Spinal cord (tissue), 10 donors: Measurements from ENCODE around the gene NMNAT2. TPM values are rescaled to one million over a fixed set of nuclear protein-coding genes. Genes with fewer than 3 reads are reported as not detected.
"Not testable (repeated sequence)": the region's sequence is repeated elsewhere in the genome, so short reads cannot be mapped to it uniquely, and the experiment has no call there.

ENCODE experiments used
- DNase-seq, 6 donors: peaks; one replicate each; pipeline versions ENCODE4 v3.0.0 to v3.0.0-alpha.2; 2013 to 2015; ENCODE audit warnings: low spot score in 6 of 6, low read depth in 4 of 6
- H3K27ac ChIP-seq: one replicate; pipeline ENCODE4 v1.5.1; 2013; ENCODE audit warnings: low read depth, low read length, control low read depth
- H3K27me3 ChIP-seq: one replicate; pipeline ENCODE4 v1.6.1; 2013; ENCODE audit warnings: low read length; ENCODE audit not compliant: control insufficient read depth, insufficient read depth
- H3K36me3 ChIP-seq: one replicate; pipeline ENCODE4 v1.6.1; 2013; ENCODE audit warnings: low read length; ENCODE audit not compliant: control insufficient read depth, insufficient read depth
- H3K4me1 ChIP-seq: one replicate; pipeline ENCODE4 v1.6.1; 2013; ENCODE audit warnings: low read length; ENCODE audit not compliant: control insufficient read depth, insufficient read depth
- H3K4me3 ChIP-seq: one replicate; pipeline ENCODE4 v1.5.1; 2013; ENCODE audit warnings: low read depth, low read length, control low read depth
- H3K9me3 ChIP-seq: one replicate; pipeline ENCODE4 v1.6.1; 2013; ENCODE audit warnings: low read length; ENCODE audit not compliant: control insufficient read depth, insufficient read depth
- WGBS: methylation state at CpG from one replicate; pipeline ENCODE4 v1.1.5; 2013; ENCODE audit warnings: missing lambda C conversion rate; ENCODE audit not compliant: insufficient coverage; 5-methylcytosine and 5-hydroxymethylcytosine counted together
- polyA plus RNA-seq, 2 donors: library from polyadenylated mRNA; unstranded; fragments of 120-200 nt; gene quantifications; one replicate each; pipeline ENCODE4 v1.2.1, GENCODE V29; 2013; ENCODE audit not compliant: insufficient read length in 2 of 2
- total RNA-seq, 2 donors: library from RNA; depleted of rRNA in 1 of 2; stranded (reverse); fragments of 120-200 nt in 1 of 2; fragments of >200 nt in 1 of 2; gene quantifications; one replicate each; pipeline versions ENCODE4 v1.2.3 to v1.2.4, GENCODE V29; 2013 to 2014
- donor health status: healthy.

NMNAT2 gene
- total and polyA plus RNA-seq, 4 donors = 20.8 to 65.9 (median 45.4) TPM

DNA sequence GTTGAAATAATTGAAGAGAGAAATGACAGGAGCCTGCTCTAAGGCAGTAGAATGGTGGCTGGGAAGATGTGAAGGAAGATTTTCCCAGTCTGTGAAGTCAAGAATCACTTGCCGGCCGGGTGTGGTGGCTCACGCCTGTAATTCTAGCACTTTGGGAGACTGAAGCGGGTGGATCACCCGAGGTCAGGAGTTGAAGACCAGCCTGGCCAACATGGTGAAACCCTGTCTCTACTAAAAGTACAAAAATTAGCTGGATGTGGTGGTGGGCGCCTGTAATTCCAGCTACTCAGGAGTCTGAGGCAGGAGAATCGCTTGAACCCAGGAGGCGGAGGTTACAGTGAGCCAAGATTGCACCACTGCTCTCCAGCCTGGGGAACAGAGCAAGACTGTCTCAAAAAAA, 177.3 kb downstream of the NMNAT2 start:
- H3K4me3 ChIP-seq, H3K27ac ChIP-seq, H3K36me3 ChIP-seq, H3K9me3 ChIP-seq, DNase-seq, H3K27me3 ChIP-seq, H3K4me1 ChIP-seq: not testable (repeated sequence)
- WGBS = 100% methylated on average over 6 of the region's 8 CpGs

DNA sequence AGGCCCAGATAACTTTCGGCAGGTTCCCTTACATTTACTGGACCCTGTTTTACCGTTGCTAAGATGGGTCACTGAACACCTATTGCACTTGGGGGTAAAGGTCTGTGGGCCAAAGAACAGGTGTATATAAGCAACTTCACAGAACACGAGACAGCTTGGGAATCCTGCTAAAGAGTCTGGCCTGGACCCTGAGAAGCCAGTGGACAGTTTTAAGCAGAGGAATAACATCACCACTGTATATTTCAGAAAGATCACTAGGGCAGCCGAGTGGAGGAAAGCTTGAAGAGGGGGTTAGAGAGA, 177.7 kb downstream of the NMNAT2 start:
- DNase-seq = no peak
- Histone ChIP-seq H3K27ac (no peak overlapping the region), H3K9me3 (no peaks in the 10 kb centered on the region), H3K4me1 (no peaks in the 10 kb centered on the region), H3K36me3 (no peaks in the 10 kb centered on the region), H3K4me3 (no peak overlapping the region), H3K27me3 (no peaks in the 10 kb centered on the region)
- WGBS = 100% methylated on average over 3 of the region's 4 CpGs

DNA sequence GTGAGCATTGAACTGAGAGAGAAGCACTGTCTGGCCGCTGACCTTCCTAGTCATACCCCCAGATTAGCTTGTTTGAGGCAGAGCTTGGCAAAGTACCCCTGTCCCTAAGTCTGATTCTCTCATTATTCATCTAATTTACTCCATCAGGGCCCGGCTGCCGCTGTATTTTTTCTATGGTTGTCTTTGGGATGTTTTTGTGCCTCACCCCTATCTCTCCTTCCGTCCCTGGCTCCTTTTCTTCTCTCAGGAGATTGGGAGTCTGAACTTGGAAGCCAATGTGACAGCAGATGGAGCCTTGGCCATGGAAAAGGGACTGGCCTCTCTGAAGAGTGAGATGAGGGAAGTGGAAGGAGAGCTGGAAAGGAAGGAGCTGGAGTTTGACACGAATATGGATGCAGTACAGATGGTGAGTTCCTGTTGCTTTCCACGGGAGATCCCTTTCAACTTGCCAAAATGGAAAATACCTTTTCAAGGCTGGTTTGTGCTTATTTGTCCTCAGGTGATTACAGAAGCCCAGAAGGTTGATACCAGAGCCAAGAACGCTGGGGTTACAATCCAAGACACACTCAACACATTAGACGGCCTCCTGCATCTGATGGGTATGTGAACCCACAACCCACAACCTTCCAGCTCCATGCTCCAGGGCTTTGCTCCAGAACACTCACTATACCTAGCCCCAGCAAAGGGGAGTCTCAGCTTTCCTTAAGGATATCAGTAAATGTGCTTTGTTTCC, 178.2 kb downstream of the NMNAT2 start:
- no peaks in the 10 kb centered on the region for H3K27me3 ChIP-seq
- no peaks in the 10 kb centered on the region for H3K36me3 ChIP-seq
- no peak overlapping the region for H3K27ac ChIP-seq
- no peak overlapping the region for H3K4me3 ChIP-seq
- no peak for DNase-seq
- no peaks in the 10 kb centered on the region for H3K4me1 ChIP-seq
- H3K9me3 ChIP-seq = no peaks in the 10 kb centered on the region
- WGBS = 92% methylated on average over 4 of the region's 8 CpGs

DNA sequence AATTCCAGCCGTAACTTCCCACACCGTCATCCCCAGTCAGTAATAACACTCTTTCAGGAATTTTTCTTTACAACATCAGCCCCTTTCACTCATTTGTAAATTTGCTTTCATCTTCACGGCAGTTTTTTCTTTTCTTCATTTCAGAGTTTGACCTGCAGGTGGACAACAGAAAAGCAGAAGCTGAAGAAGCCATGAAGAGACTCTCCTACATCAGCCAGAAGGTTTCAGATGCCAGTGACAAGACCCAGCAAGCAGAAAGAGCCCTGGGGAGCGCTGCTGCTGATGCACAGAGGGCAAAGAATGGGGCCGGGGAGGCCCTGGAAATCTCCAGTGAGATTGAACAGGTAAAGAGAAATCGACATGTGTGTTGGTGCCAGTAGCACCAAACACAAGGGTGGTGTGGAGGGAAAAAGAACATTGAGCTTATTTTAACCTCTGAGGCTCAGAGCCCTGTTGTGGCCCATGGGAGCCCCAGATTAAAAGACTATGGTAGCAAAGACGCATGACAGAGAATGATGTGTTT, 178.9 kb downstream of the NMNAT2 start:
- H3K27me3 ChIP-seq = no peaks in the 10 kb centered on the region
- H3K9me3 ChIP-seq = no peaks in the 10 kb centered on the region
- no peak overlapping the region for H3K4me3 ChIP-seq
- DNase-seq = peak in 1 of 6 donors; percentile 35
- H3K27ac ChIP-seq = no peak overlapping the region
- no peaks in the 10 kb centered on the region for H3K4me1 ChIP-seq
- H3K36me3 ChIP-seq = no peaks in the 10 kb centered on the region
- WGBS = 65% methylated on average over 6 of the region's 7 CpGs

DNA sequence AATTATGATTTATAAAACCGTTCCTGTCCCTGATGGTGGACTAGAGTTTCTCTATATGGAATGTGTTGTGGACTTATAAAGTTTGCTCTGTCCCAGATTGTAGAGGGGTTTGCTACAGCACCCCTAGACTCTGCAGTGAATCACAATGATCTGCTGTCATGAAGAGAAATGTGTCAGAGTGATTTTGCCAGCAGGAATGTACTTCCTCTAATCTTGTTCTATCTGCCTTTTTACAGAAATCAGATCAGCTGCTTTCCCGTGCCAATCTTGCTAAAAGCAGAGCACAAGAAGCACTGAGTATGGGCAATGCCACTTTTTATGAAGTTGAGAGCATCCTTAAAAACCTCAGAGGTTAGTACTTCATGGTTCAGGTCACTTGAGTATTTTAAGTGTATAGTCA, 180.1 kb downstream of the NMNAT2 start:
- no peak for DNase-seq
- WGBS = 88% methylated on average over 1 of the region's 2 CpGs
- no peaks in the 10 kb centered on the region for H3K27me3 ChIP-seq
- no peaks in the 10 kb centered on the region for H3K4me1 ChIP-seq
- no peaks in the 10 kb centered on the region for H3K36me3 ChIP-seq
- no peaks in the 10 kb centered on the region for H3K9me3 ChIP-seq
- H3K27ac ChIP-seq = no peak overlapping the region
- H3K4me3 ChIP-seq = no peak overlapping the region

DNA sequence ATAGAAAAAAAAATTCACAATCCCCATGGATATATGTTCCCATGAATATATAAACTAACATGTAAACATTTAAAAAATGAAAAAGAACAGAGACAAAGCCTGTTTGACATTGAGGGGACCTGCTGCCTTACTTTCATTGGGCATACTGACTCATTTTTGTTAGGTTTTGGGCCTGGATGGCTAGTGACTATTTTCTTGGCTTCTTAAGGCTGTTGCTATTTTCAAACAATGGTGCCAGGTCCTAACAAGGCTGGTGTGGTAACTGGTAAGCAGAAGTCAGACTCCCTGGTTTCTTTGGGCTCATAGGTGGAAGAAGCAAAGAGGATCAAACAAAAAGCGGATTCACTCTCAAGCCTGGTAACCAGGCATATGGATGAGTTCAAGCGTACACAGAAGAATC, 181.1 kb downstream of the NMNAT2 start:
- Histone ChIP-seq H3K4me1 (no peaks in the 10 kb centered on the region), H3K36me3 (no peaks in the 10 kb centered on the region), H3K27me3 (no peaks in the 10 kb centered on the region), H3K4me3 (no peak overlapping the region), H3K9me3 (no peaks in the 10 kb centered on the region), H3K27ac (no peak overlapping the region)
- DNase-seq = no peak
- 100% methylated on average over 1 of the region's 2 CpGs for WGBS

DNA sequence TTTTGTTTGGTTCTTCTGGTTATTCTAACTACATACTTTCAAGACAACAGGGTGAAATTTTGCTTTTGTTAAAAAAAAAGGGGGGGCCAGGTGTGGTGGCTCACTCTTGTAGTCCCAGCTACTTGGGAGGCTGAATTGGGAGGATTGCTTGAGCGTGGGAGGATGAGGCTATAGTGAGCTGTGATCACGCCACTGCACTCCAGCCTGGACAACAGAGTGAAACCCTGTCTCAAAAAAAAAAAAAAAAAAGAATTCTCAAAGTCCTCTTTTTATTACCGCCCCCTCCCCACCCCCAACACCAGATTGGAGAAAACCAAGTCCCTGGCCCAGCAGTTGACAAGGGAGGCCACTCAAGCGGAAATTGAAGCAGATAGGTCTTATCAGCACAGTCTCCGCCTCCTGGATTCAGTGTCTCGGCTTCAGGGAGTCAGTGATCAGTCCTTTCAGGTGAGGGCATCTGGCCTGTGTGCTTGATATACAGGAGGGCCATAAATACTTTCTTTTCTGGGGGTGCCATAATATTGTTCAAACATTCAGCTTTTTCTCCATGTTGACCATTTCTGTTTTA, 181.9 kb downstream of the NMNAT2 start:
- Histone ChIP-seq H3K9me3 (no peaks in the 10 kb centered on the region), H3K4me1 (no peaks in the 10 kb centered on the region), H3K27ac (no peak overlapping the region), H3K27me3 (no peaks in the 10 kb centered on the region), H3K36me3 (no peaks in the 10 kb centered on the region), H3K4me3 (no peak overlapping the region)
- 93% methylated on average over 4 of the region's 6 CpGs for WGBS
- DNase-seq = no peak

DNA sequence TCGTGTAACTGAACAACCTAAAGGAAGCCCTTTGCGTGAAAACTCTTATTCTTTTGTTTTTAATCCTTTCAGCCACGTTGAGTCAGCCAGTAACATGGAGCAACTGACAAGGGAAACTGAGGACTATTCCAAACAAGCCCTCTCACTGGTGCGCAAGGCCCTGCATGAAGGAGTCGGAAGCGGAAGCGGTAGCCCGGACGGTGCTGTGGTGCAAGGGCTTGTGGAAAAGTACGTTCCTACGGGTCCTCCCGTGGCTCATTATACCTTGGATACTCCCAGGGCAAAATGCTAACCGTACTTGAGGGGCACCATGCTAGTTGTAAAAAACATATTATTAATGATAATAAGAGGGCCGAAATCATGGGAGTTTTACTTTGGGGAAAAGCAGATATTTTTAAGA, 182.7 kb downstream of the NMNAT2 start:
- Histone ChIP-seq H3K4me3 (no peak overlapping the region), H3K36me3 (no peaks in the 10 kb centered on the region), H3K27me3 (no peaks in the 10 kb centered on the region), H3K9me3 (no peaks in the 10 kb centered on the region), H3K4me1 (no peaks in the 10 kb centered on the region), H3K27ac (peak overlapping the region; percentile 10)
- 83% methylated on average over 7 of the region's 14 CpGs for WGBS
- no peak for DNase-seq

DNA sequence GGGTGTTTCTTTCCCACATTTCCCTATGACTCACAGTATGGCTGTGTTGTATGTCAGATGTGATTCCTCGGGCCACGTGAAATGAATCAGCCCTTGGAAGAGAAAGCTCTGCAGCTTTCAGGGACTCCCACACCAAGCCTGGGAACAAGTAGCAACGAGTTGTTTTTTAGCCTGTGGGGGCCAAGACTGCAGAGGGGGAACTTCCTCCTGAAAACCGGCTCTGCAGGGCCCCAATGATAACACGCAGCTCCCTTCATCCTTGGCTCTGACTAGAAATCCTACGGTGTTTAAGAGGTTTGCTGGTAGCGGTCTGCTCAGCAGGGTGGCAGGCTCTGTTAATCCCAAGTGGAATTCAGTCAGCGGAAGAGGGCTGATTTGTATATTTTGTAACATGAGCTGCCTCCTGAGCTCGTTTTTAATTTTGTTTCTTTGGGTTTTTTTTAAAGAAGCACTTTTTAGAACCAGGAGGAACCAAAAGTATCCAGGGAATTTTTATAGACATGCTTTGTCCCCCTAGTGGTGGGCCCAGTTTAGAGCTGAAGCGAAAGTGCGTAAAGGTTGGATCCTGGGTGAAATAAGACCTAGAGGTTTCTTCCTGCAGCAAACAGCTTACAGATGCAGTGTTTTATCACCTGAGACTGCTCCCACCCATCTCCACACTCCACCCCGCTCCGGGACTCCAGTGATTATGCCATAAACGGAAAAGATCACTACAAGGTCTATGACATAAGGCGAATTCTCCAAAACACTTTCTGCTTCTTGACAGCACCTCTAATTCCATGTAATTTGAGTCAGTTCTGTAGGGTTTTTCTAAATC, 183.3 kb downstream of the NMNAT2 start:
- peak overlapping the region; percentile 69 for H3K27ac ChIP-seq
- WGBS = 12% methylated on average over 7 of the region's 15 CpGs
- no peaks in the 10 kb centered on the region for H3K36me3 ChIP-seq
- no peaks in the 10 kb centered on the region for H3K4me1 ChIP-seq
- peak overlapping the region; percentile 26 for H3K4me3 ChIP-seq
- peak in 2 of 6 donors; percentile 41 to 78 for DNase-seq
- H3K27me3 ChIP-seq = no peaks in the 10 kb centered on the region
- H3K9me3 ChIP-seq = no peaks in the 10 kb centered on the region
